OCI-LY3 (cell line): ENCODE results near the gene DCLK1.

Experiments used
- H2AFZ ChIP-seq: fragments of 200-600, 300-600 bp; shearing (Covaris generic); 2 replicates; pipeline ENCODE4 v1.6.0; 2014; ENCODE audit warnings: antibody characterized with exemption, low read depth, low read length
- H3K27ac ChIP-seq: fragments of 200-600, 300-600 bp; sonication (generic); 2 replicates; pipeline ENCODE4 v1.5.1; 2014; ENCODE audit warnings: mild to moderate bottlenecking, low read length, moderate library complexity, mixed read lengths
- H3K27me3 ChIP-seq: fragments of 200-600, 300-600 bp; sonication (generic); 2 replicates; pipeline ENCODE4 v1.6.1; 2014; ENCODE audit warnings: low read depth, low read length, mixed read lengths
- H3K36me3 ChIP-seq: fragments of 200-600, 300-600 bp; sonication (generic); replicated peaks from 2 replicates; pipeline ENCODE3; 2014; ENCODE audit warnings: low read depth, low read length, mixed read lengths
- H3K4me1 ChIP-seq: fragments of 300-600, 200-600 bp; sonication (generic); 2 replicates; pipeline ENCODE4 v1.6.1; 2014; ENCODE audit warnings: low read length, mixed read lengths
- H3K4me2 ChIP-seq: fragments of 200-600, 300-600 bp; sonication (generic); 2 replicates; pipeline ENCODE4 v1.6.1; 2014; ENCODE audit warnings: low read length, mixed read lengths
- H3K4me3 ChIP-seq: fragments of 300-600, 200-600 bp; sonication (generic); 2 replicates; pipeline ENCODE4 v1.5.1; 2014; ENCODE audit warnings: antibody characterized with exemption, mild to moderate bottlenecking, low read length, moderate library complexity
- H3K79me2 ChIP-seq: fragments of 300-600, 200-600 bp; shearing (Covaris generic); 2 replicates; pipeline ENCODE4 v1.6.1; 2014; ENCODE audit warnings: mild to moderate bottlenecking, low read length, mixed read lengths
- H3K9ac ChIP-seq: fragments of 300-600, 200-600 bp; shearing (Covaris generic); 2 replicates; pipeline ENCODE4 v1.6.0; 2014; ENCODE audit warnings: mild to moderate bottlenecking, low read length, moderate library complexity
- H3K9me3 ChIP-seq: fragments of 200-600, 300-600 bp; shearing (Covaris generic); 2 replicates; pipeline ENCODE4 v1.6.1; 2014; ENCODE audit warnings: low read length, mixed read lengths; ENCODE audit not compliant: insufficient read depth
- H4K20me1 ChIP-seq: fragments of 200-600, 300-600 bp; sonication (generic); 2 replicates; pipeline ENCODE4 v1.6.1; 2016; ENCODE audit warnings: low read length, mixed read lengths; ENCODE audit not compliant: insufficient read depth
- CTCF ChIP-seq: fragments of 200-600, 300-600 bp; sonication (generic); IDR thresholded peaks from 2 replicates; pipeline ENCODE4 v1.5.1; 2014; ENCODE audit warnings: antibody characterized with exemption, low read length, low read depth
- EZH2phosphoT487 ChIP-seq: fragments of 200-600 bp; shearing (Covaris generic); IDR thresholded peaks from 2 replicates; pipeline ENCODE4 v1.6.1; 2018; ENCODE audit warnings: antibody characterized with exemption, mixed run types, low read depth

Gene DCLK1

GRCh38 chr13:35835989-35836388, 295.2 kb downstream of the DCLK1 start:
- Histone ChIP-seq H3K4me2 (no peak overlapping the region), H3K27ac (no peak overlapping the region), H3K79me2 (no peaks in the 10 kb centered on the region), H4K20me1 (no peaks in the 10 kb centered on the region), H2AFZ (no peak overlapping the region), H3K27me3 (peaks cover 22% of the 10 kb centered on the region), H3K4me3 (no peak overlapping the region), H3K9me3 (no peaks in the 10 kb centered on the region), H3K4me1 (no peaks in the 10 kb centered on the region), H3K36me3 (no peaks in the 10 kb centered on the region), H3K9ac (no peak overlapping the region)
- TF ChIP-seq CTCF: no peak
- TF ChIP-seq EZH2phosphoT487: no peak

GRCh38 chr13:35833608-35834275, 297.4 kb downstream of the DCLK1 start:
- TF ChIP-seq EZH2phosphoT487 (no peak), CTCF (no peak)
- Histone ChIP-seq H3K27me3 (peaks cover 22% of the 10 kb centered on the region), H3K9me3 (no peaks in the 10 kb centered on the region), H3K4me1 (no peaks in the 10 kb centered on the region), H3K36me3 (no peaks in the 10 kb centered on the region), H2AFZ (no peak overlapping the region), H3K9ac (no peak overlapping the region), H3K4me2 (no peak overlapping the region), H3K4me3 (no peak overlapping the region), H4K20me1 (no peaks in the 10 kb centered on the region), H3K79me2 (no peaks in the 10 kb centered on the region), H3K27ac (no peak overlapping the region)

GRCh38 chr13:35833031-35833430, 298.2 kb downstream of the DCLK1 start:
- Histone ChIP-seq H3K4me3 (no peak overlapping the region), H3K9ac (no peak overlapping the region), H3K27ac (no peak overlapping the region), H3K27me3 (peaks cover 26% of the 10 kb centered on the region), H3K36me3 (no peaks in the 10 kb centered on the region), H2AFZ (no peak overlapping the region), H3K79me2 (no peaks in the 10 kb centered on the region), H3K4me1 (no peaks in the 10 kb centered on the region), H3K9me3 (no peaks in the 10 kb centered on the region), H4K20me1 (no peaks in the 10 kb centered on the region), H3K4me2 (no peak overlapping the region)
- no peak for TF ChIP-seq CTCF
- no peak for TF ChIP-seq EZH2phosphoT487

- Histone ChIP-seq H3K4me1 (no peaks in the 10 kb centered on the region), H3K27ac (no peak overlapping the region), H2AFZ (no peak overlapping the region), H3K79me2 (no peaks in the 10 kb centered on the region), H3K4me3 (no peak overlapping the region), H3K4me2 (no peak overlapping the region), H3K36me3 (no peaks in the 10 kb centered on the region), H3K9me3 (no peaks in the 10 kb centered on the region), H3K9ac (no peak overlapping the region), H4K20me1 (no peaks in the 10 kb centered on the region), H3K27me3 (peaks cover 31% of the 10 kb centered on the region)
- TF ChIP-seq EZH2phosphoT487: no peak
- no peak for TF ChIP-seq CTCF
Observed at GRCh38 chr13:35832551-35832950, 298.6 kb downstream of the DCLK1 start.
